Cardiac muscle cell (in vitro differentiated cells and primary cell): ENCODE measurements around the gene TTC29. TPM values are rescaled to one million over a fixed set of nuclear protein-coding genes. Genes with fewer than 3 reads are reported as not detected.

ENCODE experiments used
- DNase-seq, 2 donors: peaks; one replicate each; pipeline versions ENCODE4 v3.0.0 to v3.0.0-alpha.2; 2010 to 2017; ENCODE audit warnings: low read depth in 1 of 2, low spot score in 1 of 2
- H3K27ac ChIP-seq: fragments of 200-600 bp; sonication (generic); 2 replicates; pipeline ENCODE4 v1.5.1; 2016
- H3K27me3 ChIP-seq: fragments of 200-600 bp; sonication (generic); 2 replicates; pipeline ENCODE4 v1.6.0; 2016; ENCODE audit warnings: control low read depth
- H3K36me3 ChIP-seq: fragments of 200-600 bp; sonication (generic); 2 replicates; pipeline ENCODE4 v1.5.1; 2016; ENCODE audit warnings: control low read depth
- H3K4me1 ChIP-seq: fragments of 200-600 bp; sonication (generic); 2 replicates; pipeline ENCODE4 v1.8.1; 2017; ENCODE audit warnings: low read depth, mild to moderate bottlenecking, mixed run types
- H3K4me3 ChIP-seq: fragments of 200-600 bp; sonication (generic); 2 replicates; pipeline ENCODE4 v1.5.1; 2016; ENCODE audit warnings: mild to moderate bottlenecking
- H3K9me3 ChIP-seq: fragments of 200-600 bp; sonication (generic); 2 replicates; pipeline ENCODE4 v1.5.1; 2017; ENCODE audit warnings: low read depth, mild to moderate bottlenecking, control low read depth
- CTCF ChIP-seq: IDR thresholded peaks from 2 replicates; pipeline ENCODE4 v1.5.1; 2012; ENCODE audit warnings: low read depth, mild to moderate bottlenecking, low read length
- polyA plus RNA-seq: library from polyadenylated mRNA; unstranded; fragments of >200 nt; fragmentation: Nextera tagmentation; extraction: Ambion mirVana; gene quantifications from 2 replicates; pipeline ENCODE4 v1.2.1, GENCODE V29; 2016
- total RNA-seq: library from RNA; depleted of rRNA; stranded (reverse); fragments of >200 nt; gene quantifications from 2 replicates; pipeline ENCODE4 v1.2.3, GENCODE V29; 2016

TTC29 gene
- total and polyA plus RNA-seq, 2 experiments from 2014 or later, result 0.09 to 0.45 TPM

GRCh38 chr4:146661367-146661766 lies 284.3 kb downstream of the TTC29 start:
- Histone ChIP-seq H3K4me1 (no peaks in the 10 kb centered on the region), H3K9me3 (no peaks in the 10 kb centered on the region), H3K4me3 (no peak overlapping the region), H3K27ac (no peak overlapping the region), H3K27me3 (peaks cover 2% of the 10 kb centered on the region), H3K36me3 (no peaks in the 10 kb centered on the region)
- no peak for TF ChIP-seq CTCF
- peak in 1 of 2 donors; percentile 30 for DNase-seq
